ENCODE results near the gene AFF3.

AFF3 gene

DNA sequence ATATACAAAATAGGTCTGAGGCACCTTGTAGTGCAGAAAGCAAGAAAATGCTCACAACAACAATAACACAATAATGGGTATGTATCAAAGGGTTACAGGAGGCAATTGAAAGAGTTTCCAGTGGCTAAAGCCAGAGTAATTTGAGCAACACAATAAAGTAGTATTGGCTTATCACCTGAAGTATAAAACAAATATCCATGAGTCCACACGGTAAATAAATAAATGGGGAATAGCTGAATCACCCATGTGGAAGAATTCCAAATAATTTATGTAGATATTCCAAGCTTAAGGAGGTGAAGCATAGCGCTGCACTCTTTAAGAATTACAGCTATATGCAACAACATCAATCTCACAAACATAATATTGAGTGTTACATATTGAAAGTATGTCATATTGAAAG is 110.8 kb downstream of the AFF3 start:
- no peaks in the 10 kb centered on the region for H3K27me3 ChIP-seq (ENCODE audit: low read depth)
- no peaks in the 10 kb centered on the region for H3K9me3 ChIP-seq
- no peak overlapping the region for H3K4me3 ChIP-seq
- DNase-seq (ENCODE audit: low spot score in 2 of 2), result no peak
- H3K4me1 ChIP-seq, result peaks cover 18% of the 10 kb centered on the region
- no peaks in the 10 kb centered on the region for H3K36me3 ChIP-seq (replicated peaks)
- in situ Hi-C loops (cut with MboI; ENCODE audit: low sequenced_read_pairs), result no loop called here

- H3K27me3 ChIP-seq (ENCODE audit: low read depth), result no peaks in the 10 kb centered on the region
- no peaks in the 10 kb centered on the region for H3K36me3 ChIP-seq (replicated peaks)
- DNase-seq (ENCODE audit: low spot score in 2 of 2), result no peak
- H3K4me1 ChIP-seq, result peaks cover 8% of the 10 kb centered on the region
- no peaks in the 10 kb centered on the region for H3K9me3 ChIP-seq
- no peak overlapping the region for H3K4me3 ChIP-seq
- in situ Hi-C loops (cut with MboI; ENCODE audit: low sequenced_read_pairs), result no loop called here
These were observed 112.9 kb downstream of the AFF3 start for GRCh38 chr2:100029460-100029859.

DNA sequence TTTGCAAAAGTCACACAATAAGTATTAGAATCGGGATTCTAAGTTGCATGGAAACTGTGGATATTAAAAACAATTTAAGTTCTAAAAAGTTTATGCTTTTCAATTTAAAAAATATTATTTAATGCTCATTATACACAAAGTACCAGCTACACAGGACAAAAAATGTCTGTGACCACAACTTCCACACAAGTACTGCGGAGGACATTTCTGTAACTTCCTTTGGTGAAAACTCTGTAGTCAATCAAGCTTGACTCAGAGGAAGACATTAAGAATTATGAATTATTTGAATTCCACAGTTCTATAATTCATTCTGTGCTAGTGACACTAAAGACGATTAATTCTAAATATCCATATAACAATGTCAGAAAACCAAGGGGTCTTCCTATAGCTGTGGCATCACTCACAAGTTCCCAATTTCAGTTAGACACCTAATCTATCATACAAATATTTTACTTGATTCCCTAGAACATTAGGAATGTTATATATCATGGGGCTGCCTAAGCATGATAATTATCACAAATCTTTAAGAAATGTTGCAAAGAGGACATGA is 120.5 kb downstream of the AFF3 start:
- Histone ChIP-seq H3K36me3 (replicated peaks) (no peaks in the 10 kb centered on the region), H3K27me3 (ENCODE audit: low read depth) (no peaks in the 10 kb centered on the region), H3K4me3 (no peak overlapping the region), H3K9me3 (no peaks in the 10 kb centered on the region), H3K4me1 (no peaks in the 10 kb centered on the region)
- no peak for DNase-seq (ENCODE audit: low spot score in 2 of 2)
- in situ Hi-C loops (cut with MboI; ENCODE audit: low sequenced_read_pairs), result no loop called here

GRCh38 chr2:100019499-100019898 is 122.9 kb downstream of the AFF3 start:
- Histone ChIP-seq H3K36me3 (replicated peaks) (no peaks in the 10 kb centered on the region), H3K27me3 (ENCODE audit: low read depth) (no peaks in the 10 kb centered on the region), H3K4me1 (no peaks in the 10 kb centered on the region), H3K9me3 (no peaks in the 10 kb centered on the region), H3K4me3 (no peak overlapping the region)
- in situ Hi-C loops (cut with MboI; ENCODE audit: low sequenced_read_pairs), result no loop called here
- DNase-seq (ENCODE audit: low spot score in 2 of 2), result no peak

DNA sequence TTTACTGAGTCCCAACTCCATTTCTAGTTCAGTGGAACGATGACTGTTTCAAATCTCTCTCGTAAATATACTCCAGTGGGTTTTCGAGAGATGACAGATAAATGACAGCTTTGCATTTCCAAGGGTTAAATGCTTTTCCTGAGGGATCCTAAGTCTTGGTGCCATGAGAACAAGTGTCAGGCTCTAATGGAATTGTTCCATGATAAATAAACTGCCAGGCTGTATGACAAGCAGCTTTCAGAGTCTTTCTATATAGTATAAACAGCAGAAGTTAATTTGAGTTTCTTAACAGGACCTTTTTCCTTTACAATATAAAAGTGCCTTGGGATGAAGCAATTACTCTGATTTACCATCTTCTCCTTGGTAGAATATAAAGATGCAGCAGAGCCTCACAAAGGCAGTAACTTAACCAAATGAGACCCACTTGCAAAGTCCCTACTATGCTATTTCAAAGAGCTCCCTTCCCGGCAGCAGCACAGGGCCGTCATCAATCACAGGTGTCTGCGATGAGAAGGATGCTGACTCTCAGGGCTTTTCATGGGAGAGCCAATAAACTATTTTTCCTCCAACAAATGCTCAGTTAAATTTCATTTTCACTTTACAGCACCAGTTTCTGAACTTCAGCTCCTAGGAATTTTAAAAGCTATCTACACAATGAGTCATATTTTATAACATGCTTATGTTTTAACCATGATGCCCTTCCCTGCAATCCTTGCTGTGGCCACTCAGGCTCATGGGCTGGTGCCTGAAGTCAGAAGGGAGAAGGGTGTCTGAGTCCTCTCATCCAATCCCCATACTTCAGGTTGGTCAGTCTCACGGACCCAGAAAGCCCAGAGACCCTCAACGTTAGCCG is 123.8 kb downstream of the AFF3 start:
- H3K9me3 ChIP-seq, result no peaks in the 10 kb centered on the region
- H3K4me3 ChIP-seq, result no peak overlapping the region
- no peaks in the 10 kb centered on the region for H3K4me1 ChIP-seq
- H3K27me3 ChIP-seq (ENCODE audit: low read depth), result no peaks in the 10 kb centered on the region
- H3K36me3 ChIP-seq (replicated peaks), result no peaks in the 10 kb centered on the region
- no peak for DNase-seq (ENCODE audit: low spot score in 2 of 2)
- in situ Hi-C loops (cut with MboI; ENCODE audit: low sequenced_read_pairs), result no loop called here

DNA sequence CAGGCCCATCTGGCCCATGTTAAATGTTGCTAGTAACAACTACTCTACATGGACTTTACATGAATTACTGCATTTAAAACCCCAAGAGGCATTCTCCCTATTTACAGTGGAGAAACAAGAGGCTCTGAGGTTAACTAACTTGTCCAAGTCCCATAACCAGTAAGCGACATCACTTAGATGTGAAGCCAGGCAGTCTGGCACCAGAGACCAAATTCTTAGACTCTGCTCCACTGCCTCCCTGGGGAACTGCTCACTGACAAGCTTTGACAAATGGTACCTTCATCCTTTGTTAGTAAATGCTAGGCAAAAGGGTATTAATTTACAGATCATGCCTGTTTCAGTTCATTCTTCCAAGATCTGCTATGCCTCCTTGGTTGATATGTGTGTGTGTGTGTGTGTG is 124.8 kb downstream of the AFF3 start:
- no peaks in the 10 kb centered on the region for H3K4me1 ChIP-seq
- no peaks in the 10 kb centered on the region for H3K27me3 ChIP-seq (ENCODE audit: low read depth)
- no peak overlapping the region for H3K4me3 ChIP-seq
- peak; percentile 14 to 31 for DNase-seq (ENCODE audit: low spot score in 2 of 2)
- H3K36me3 ChIP-seq (replicated peaks), result no peaks in the 10 kb centered on the region
- H3K9me3 ChIP-seq, result no peaks in the 10 kb centered on the region
- in situ Hi-C loops (cut with MboI; ENCODE audit: low sequenced_read_pairs), result no loop called here

- H3K4me3 ChIP-seq, result no peak overlapping the region
- no peaks in the 10 kb centered on the region for H3K4me1 ChIP-seq
- H3K27me3 ChIP-seq (ENCODE audit: low read depth), result no peaks in the 10 kb centered on the region
- no peaks in the 10 kb centered on the region for H3K9me3 ChIP-seq
- no peak for DNase-seq (ENCODE audit: low spot score in 2 of 2)
- in situ Hi-C loops (cut with MboI; ENCODE audit: low sequenced_read_pairs), result no loop called here
- H3K36me3 ChIP-seq (replicated peaks), result no peaks in the 10 kb centered on the region
These were observed 125.6 kb downstream of the AFF3 start for GRCh38 chr2:100016756-100017155.

- no peaks in the 10 kb centered on the region for H3K4me1 ChIP-seq
These were observed 126.5 kb downstream of the AFF3 start for GRCh38 chr2:100015849-100016248.

GRCh38 chr2:100013892-100014677 is 128.3 kb downstream of the AFF3 start:
- Histone ChIP-seq H3K4me1 (no peaks in the 10 kb centered on the region), H3K27me3 (ENCODE audit: low read depth) (no peaks in the 10 kb centered on the region), H3K36me3 (replicated peaks) (no peaks in the 10 kb centered on the region), H3K9me3 (no peaks in the 10 kb centered on the region), H3K4me3 (no peak overlapping the region)
- no peak for DNase-seq (ENCODE audit: low spot score in 2 of 2)
- in situ Hi-C loops (cut with MboI; ENCODE audit: low sequenced_read_pairs), result no loop called here

More at GRCh38 chr2:100015849-100016248, 126.5 kb downstream of the AFF3 start:
- no peak for DNase-seq (ENCODE audit: low spot score in 2 of 2)
- no peaks in the 10 kb centered on the region for H3K9me3 ChIP-seq
- in situ Hi-C loops (cut with MboI; ENCODE audit: low sequenced_read_pairs), result no loop called here
- no peaks in the 10 kb centered on the region for H3K27me3 ChIP-seq (ENCODE audit: low read depth)
- no peak overlapping the region for H3K4me3 ChIP-seq
- H3K36me3 ChIP-seq (replicated peaks), result no peaks in the 10 kb centered on the region

- no peaks in the 10 kb centered on the region for H3K36me3 ChIP-seq (replicated peaks)
- no peaks in the 10 kb centered on the region for H3K27me3 ChIP-seq (ENCODE audit: low read depth)
- H3K4me1 ChIP-seq, result no peaks in the 10 kb centered on the region
- no peak overlapping the region for H3K4me3 ChIP-seq
- H3K9me3 ChIP-seq, result no peaks in the 10 kb centered on the region
- in situ Hi-C loops (cut with MboI; ENCODE audit: low sequenced_read_pairs), result no loop called here
- no peak for DNase-seq (ENCODE audit: low spot score in 2 of 2)
These were observed 129.8 kb downstream of the AFF3 start for GRCh38 chr2:100012561-100012960.

- in situ Hi-C loops (cut with MboI; ENCODE audit: low sequenced_read_pairs), result no loop called here
- DNase-seq (ENCODE audit: low spot score in 2 of 2), result no peak
- Histone ChIP-seq H3K4me1 (no peaks in the 10 kb centered on the region), H3K27me3 (ENCODE audit: low read depth) (no peaks in the 10 kb centered on the region), H3K9me3 (no peaks in the 10 kb centered on the region), H3K4me3 (no peak overlapping the region), H3K36me3 (replicated peaks) (no peaks in the 10 kb centered on the region)
These were observed 131.1 kb downstream of the AFF3 start for GRCh38 chr2:100011272-100011731.

DNA sequence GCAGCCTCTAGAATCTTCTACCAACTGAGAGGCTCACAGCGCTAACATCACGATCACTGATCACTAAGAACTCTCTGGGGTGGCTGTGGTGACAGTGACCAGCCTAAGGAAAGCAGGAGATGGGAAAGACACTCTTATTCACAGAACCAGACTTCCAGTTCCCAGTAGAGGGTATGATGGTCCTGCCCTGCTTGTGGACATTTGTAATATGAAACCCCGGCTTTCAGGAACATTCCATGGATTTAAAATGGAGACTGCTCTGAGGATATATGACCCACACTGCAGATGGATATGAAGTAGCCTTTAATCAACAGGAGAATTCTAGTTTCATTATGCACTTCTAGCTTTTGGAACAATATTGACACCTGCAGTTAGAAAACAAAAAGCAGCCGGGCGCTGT is 131.8 kb downstream of the AFF3 start:
- no peaks in the 10 kb centered on the region for H3K4me1 ChIP-seq
- no peak overlapping the region for H3K4me3 ChIP-seq

GRCh38 chr2:100009743-100010142 is 132.6 kb downstream of the AFF3 start:
- H3K27me3 ChIP-seq (ENCODE audit: low read depth), result no peaks in the 10 kb centered on the region
- no peaks in the 10 kb centered on the region for H3K9me3 ChIP-seq
- in situ Hi-C loops (cut with MboI; ENCODE audit: low sequenced_read_pairs), result no loop called here
- H3K4me1 ChIP-seq, result no peaks in the 10 kb centered on the region
- H3K36me3 ChIP-seq (replicated peaks), result no peaks in the 10 kb centered on the region
- no peak overlapping the region for H3K4me3 ChIP-seq
- DNase-seq (ENCODE audit: low spot score in 2 of 2), result no peak

More for the DNA sequence above, 131.8 kb downstream of the AFF3 start:
- Histone ChIP-seq H3K36me3 (replicated peaks) (no peaks in the 10 kb centered on the region), H3K9me3 (no peaks in the 10 kb centered on the region), H3K27me3 (ENCODE audit: low read depth) (no peaks in the 10 kb centered on the region)
- in situ Hi-C loops (cut with MboI; ENCODE audit: low sequenced_read_pairs), result no loop called here
- DNase-seq (ENCODE audit: low spot score in 2 of 2), result no peak

- Histone ChIP-seq H3K4me1 (no peaks in the 10 kb centered on the region), H3K36me3 (replicated peaks) (no peaks in the 10 kb centered on the region), H3K4me3 (no peak overlapping the region), H3K27me3 (ENCODE audit: low read depth) (no peaks in the 10 kb centered on the region), H3K9me3 (no peaks in the 10 kb centered on the region)
- in situ Hi-C loops (cut with MboI; ENCODE audit: low sequenced_read_pairs), result no loop called here
- no peak for DNase-seq (ENCODE audit: low spot score in 2 of 2)
These were observed 133.4 kb downstream of the AFF3 start for GRCh38 chr2:100008956-100009355.

Measured in HAP-1 (cell line).